Measurements from ENCODE around the gene ARMC3. TPM values are rescaled to one million over a fixed set of nuclear protein-coding genes. Genes with fewer than 3 reads are reported as not detected.

ARMC3 gene
- total and polyA plus RNA-seq, 9 of the 15 experiments (the other 6 are each of a cell fraction or from before 2014, with no cell fraction given) = 0.33 to 1.1 (median 0.62) TPM

DNA sequence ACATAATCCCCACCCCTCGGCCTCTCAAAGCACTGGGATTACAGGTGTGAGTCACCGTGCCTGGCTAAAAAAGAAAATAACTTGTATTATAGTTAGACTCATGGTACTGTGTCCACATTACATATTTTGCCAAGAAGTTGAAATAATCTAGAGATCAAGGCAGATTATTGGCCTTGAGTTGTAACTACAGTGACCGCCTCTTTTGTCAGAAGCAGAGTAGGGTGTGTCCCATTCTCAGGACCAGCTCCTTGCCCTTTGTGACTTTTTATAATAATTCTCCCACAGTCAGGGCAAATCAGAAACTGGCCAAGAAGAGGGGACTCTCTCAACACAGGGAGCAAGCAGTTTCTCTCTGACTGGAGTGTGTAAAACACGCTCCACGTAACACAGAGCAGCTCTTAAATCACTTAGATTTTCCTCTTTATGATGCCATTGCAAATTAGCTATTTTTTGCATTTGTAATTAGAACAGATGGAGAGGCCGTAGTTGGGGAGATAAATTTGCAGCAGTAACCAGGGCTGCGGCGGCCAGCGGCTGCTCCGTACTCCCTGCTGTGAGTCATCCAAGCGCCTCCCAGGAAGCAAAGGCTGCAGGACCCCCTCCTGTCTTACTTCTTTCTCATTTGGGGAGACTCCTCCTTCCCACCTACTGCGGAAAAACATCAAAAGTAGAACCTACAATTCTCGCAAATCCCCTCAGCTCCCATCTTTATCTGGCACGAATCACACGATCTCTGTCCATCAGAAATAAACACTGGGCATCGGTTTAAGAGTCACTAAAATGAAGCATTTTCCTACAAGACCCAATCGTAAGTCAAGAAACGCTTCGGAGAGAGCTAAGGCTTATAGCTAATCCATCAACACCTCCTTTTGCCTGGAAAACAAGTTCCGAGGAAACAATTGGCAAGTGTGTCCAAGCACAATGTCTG is 135.5 kb downstream of the ARMC3 start (continued):
- TF ChIP-seq, protein P1, sequence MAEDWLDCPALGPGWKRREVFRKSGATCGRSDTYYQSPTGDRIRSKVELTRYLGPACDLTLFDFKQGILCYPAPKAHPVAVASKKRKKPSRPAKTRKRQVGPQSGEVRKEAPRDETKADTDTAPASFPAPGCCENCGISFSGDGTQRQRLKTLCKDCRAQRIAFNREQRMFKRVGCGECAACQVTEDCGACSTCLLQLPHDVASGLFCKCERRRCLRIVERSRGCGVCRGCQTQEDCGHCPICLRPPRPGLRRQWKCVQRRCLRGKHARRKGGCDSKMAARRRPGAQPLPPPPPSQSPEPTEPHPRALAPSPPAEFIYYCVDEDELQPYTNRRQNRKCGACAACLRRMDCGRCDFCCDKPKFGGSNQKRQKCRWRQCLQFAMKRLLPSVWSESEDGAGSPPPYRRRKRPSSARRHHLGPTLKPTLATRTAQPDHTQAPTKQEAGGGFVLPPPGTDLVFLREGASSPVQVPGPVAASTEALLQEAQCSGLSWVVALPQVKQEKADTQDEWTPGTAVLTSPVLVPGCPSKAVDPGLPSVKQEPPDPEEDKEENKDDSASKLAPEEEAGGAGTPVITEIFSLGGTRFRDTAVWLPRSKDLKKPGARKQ (CRISPR knock-in tag; IDR thresholded peaks at IDR 0.05) = 0 out of 2 replicates have a peak, but pooled peaks have one; percentile 64
- peak; percentile 34 for TF ChIP-seq FOS (IDR thresholded peaks at IDR 0.05; ENCODE audit: extremely low read depth, insufficient read length)
- no peak for TF ChIP-seq ID3 (CRISPR knock-in tag; IDR thresholded peaks at IDR 0.05)
- no peak for TF ChIP-seq ID3 (tag; IDR thresholded peaks at IDR 0.05)

DNA sequence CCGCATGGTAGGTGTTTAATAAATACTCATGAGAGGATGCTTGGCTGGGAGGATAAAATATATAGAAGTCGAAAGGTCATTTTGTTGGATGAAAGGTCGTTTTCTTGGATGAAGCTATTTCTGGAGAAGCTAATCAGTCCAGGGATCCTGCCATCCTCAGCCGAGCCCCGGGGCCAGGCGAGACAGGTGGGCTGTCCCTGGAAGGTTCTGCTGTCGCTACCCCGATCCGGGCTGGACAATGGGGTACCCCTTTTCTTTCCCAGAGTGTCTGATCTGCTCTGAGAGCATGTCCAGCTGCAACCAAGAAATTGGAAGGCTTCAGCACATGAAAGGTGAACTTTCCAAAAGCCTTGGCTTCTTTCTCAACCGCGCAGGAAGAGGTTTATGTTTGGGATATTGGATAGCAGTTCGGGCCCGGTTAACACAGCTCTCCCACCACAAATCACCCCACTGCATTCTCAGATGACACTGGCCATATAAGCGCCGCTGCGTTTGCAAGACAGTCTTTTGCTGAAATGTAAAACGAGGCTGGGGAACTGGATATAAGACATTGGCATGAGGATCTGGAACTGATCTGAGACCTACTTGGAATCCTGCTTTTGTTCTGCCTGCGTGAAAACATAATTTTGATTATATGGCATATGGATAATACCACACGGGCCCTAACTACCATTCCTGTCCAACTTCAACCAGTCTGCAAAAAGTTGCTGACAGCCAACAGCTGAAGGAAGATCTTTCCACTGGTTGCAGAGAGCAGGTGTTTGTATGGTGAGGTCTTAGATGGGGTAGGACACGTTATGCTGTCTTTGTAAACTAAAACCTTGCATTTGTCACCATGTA is 136.3 kb downstream of the ARMC3 start:
- peak overlapping the region; percentile 84 for H2AFZ ChIP-seq (ENCODE audit: low read depth, low read length)
- DNase-seq (ENCODE audit: extremely low read depth in 1 of 4, low spot score in 3 of 4) (no peak), ATAC-seq (no peak), FAIRE-seq (no peak)
- no peaks in the 10 kb centered on the region for H3K36me3 ChIP-seq (ENCODE audit: control insufficient read depth, insufficient read depth, low read length)
- H3K79me2 ChIP-seq (ENCODE audit: control insufficient read depth, insufficient read depth, low read length) = no peaks in the 10 kb centered on the region
- H3K9me1 ChIP-seq (ENCODE audit: control insufficient read depth, insufficient read depth, low read length) = no peaks in the 10 kb centered on the region
- 68% methylated on average over 18 of the region's 20 CpGs for WGBS (ENCODE audit: insufficient coverage, low coverage, missing lambda C conversion rate)
- no TSS peak for BruUV-seq (replicated peaks)
- H3K4me1 ChIP-seq (replicated peaks in 1 of 2; ENCODE audit: control insufficient read depth in 2 of 2, insufficient read depth in 2 of 2, low read length in 2 of 2) = peaks cover 20 to 34% of the 10 kb centered on the region in 2 experiments
- no peak overlapping the region for H3K9ac ChIP-seq (ENCODE audit: insufficient read depth in 1 of 2, low read depth in 2 of 2, low read length in 2 of 2)
- POLR2A ChIA-PET = interaction anchor here (0.6 to 1.9 kb wide), 4 partner anchors 8 to 125 kb away, joined by 3 to 10 read pairs (median 4); no protein-coding TSS in a partner anchor
- intact Hi-C loops (cut with micrococcal nuclease) = no loop called here
- no peak overlapping the region for H3K4me3 ChIP-seq
- peak overlapping the region; percentile 66; the same call in 1 of the 2 replicates for H3K4me2 ChIP-seq (ENCODE audit: insufficient read depth, low read length)
- TF ChIP-seq ZNF561 (CRISPR knock-in tag; conservative IDR thresholded peaks at IDR 0.05) = no peak
- no peak for TF ChIP-seq RFX5 (IDR thresholded peaks at IDR 0.05; ENCODE audit: low read depth, low read length)
- no peak for TF ChIP-seq FOXJ2 (tag; IDR thresholded peaks at IDR 0.05)
- TF ChIP-seq, protein P1 (CRISPR knock-in tag; IDR thresholded peaks at IDR 0.05) = 0 out of 2 replicates have a peak, but pooled peaks have one; percentile 0
- in situ Hi-C loops (cut with MboI) = loop anchor here (5.0 to 10.0 kb wide), 3 partner anchors 72 to 1059 kb away; partner anchors contain the start of gene DNAJC1
- no peak overlapping the region for H3K27ac ChIP-seq (ENCODE audit: extremely low read depth, low read depth, low read length)
- no peaks in the 10 kb centered on the region for H3K27me3 ChIP-seq (ENCODE audit: control insufficient read depth in 2 of 2, insufficient read depth in 2 of 2, low read length in 2 of 2)
- H4K20me1 ChIP-seq (replicated peaks; ENCODE audit: control insufficient read depth, insufficient read depth, low read length) = no peaks in the 10 kb centered on the region
- H3K9me3 ChIP-seq (replicated peaks; ENCODE audit: control insufficient read depth, insufficient read depth, low read depth, low read length) = no peaks in the 10 kb centered on the region
- CTCF ChIA-PET (ENCODE audit: low intra/inter-chr PET ratio) = no interaction called here

Measured in K562 (cell line).